Prostate gland (tissue), 2 donors: ENCODE results near the gene DDN. TPM values are rescaled to one million over a fixed set of nuclear protein-coding genes. Genes with fewer than 3 reads are reported as not detected.

Source experiments
- DNase-seq: peaks from one replicate; pipeline ENCODE4 v3.0.0-alpha.2; 2019; ENCODE audit warnings: low spot score
- H3K27ac ChIP-seq, 2 donors: fragments of 200-600 bp; sonication (generic); 2 replicates each; pipeline ENCODE4 v1.5.1; 2017 to 2019
- H3K27me3 ChIP-seq: fragments of 200-600 bp; sonication (generic); replicated peaks from 2 replicates; pipeline ENCODE4 v1.5.1; 2019; ENCODE audit not compliant: insufficient read depth
- H3K36me3 ChIP-seq, 2 donors: fragments of 200-600 bp; sonication (generic); 1 replicate in 1 of 2; 2 replicates in 1 of 2; pipeline versions ENCODE4 v1.5.1 to v1.8.1; 2017 to 2019
- H3K4me1 ChIP-seq: fragments of 200-600 bp; sonication (generic); replicated peaks from 2 replicates; pipeline ENCODE4 v1.5.1; 2019
- H3K4me3 ChIP-seq, 2 donors: fragments of 200-600 bp; sonication (generic); 2 replicates each; pipeline ENCODE4 v1.5.1; 2017 to 2019
- H3K9me3 ChIP-seq: fragments of 200-600 bp; sonication (generic); 2 replicates; pipeline ENCODE4 v1.5.1; 2017
- POLR2A ChIP-seq: fragments of 450-650 bp; IDR thresholded peaks from one replicate; pipeline ENCODE4 v1.6.1; 2016; ENCODE audit warnings: antibody characterized with exemption, mild to moderate bottlenecking
- POLR2AphosphoS5 ChIP-seq: sonication (generic); formaldehyde crosslinking; IDR thresholded peaks from one replicate; pipeline ENCODE4 v1.6.1; 2017; ENCODE audit warnings: antibody characterized with exemption
- WGBS: methylation state at CpG from one replicate; pipeline ENCODE4 v1.1.5; 2018; 5-methylcytosine and 5-hydroxymethylcytosine counted together
- intact Hi-C: fragments of 100-400 bp; cut with DNase I; formaldehyde crosslinking; loops from one replicate; pipeline ENCODE4 v1.14.2; 2022
- total RNA-seq, 2 donors: library from RNA; depleted of rRNA; stranded (reverse); fragments of >200 nt; gene quantifications; one replicate each; pipeline ENCODE4 v1.1.0, GENCODE V29; 2016
- TF ChIP-seq, protein P1 (sequence below), 4 experiments: fragments of 200-600 bp in 2 of 4; fragments of 450-650 bp in 2 of 4; sonication (generic) in 2 of 4; IDR thresholded peaks; 1 replicate in 3 of 4; 2 replicates in 1 of 4; pipeline ENCODE4 v1.5.1; 2016 to 2019; ENCODE audit warnings: antibody characterized with exemption in 4 of 4, mild to moderate bottlenecking in 2 of 4, moderate library complexity in 2 of 4

DDN gene
- total RNA-seq, 2 donors from 2014 or later = 1.0 TPM; not detected in 1

DNA sequence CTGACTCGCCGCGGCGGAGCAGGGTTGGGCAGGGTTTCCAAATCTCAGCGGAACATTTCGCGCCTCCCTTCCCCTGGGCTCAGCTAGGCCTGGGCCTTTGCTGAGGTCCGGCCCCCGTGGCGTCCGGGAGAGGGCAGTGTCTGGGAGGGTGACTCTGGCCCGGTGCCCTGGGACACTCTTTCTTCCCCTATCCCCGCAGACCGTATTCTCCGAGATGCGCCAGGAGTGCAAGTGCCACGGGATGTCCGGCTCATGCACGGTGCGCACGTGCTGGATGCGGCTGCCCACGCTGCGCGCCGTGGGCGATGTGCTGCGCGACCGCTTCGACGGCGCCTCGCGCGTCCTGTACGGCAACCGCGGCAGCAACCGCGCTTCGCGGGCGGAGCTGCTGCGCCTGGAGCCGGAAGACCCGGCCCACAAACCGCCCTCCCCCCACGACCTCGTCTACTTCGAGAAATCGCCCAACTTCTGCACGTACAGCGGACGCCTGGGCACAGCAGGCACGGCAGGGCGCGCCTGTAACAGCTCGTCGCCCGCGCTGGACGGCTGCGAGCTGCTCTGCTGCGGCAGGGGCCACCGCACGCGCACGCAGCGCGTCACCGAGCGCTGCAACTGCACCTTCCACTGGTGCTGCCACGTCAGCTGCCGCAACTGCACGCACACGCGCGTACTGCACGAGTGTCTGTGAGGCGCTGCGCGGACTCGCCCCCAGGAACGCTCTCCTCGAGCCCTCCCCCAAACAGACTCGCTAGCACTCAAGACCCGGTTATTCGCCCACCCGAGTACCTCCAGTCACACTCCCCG lies 18.0 kb downstream of the DDN start:
- Histone ChIP-seq H3K36me3 (no peaks in the 10 kb centered on the region), H3K9me3 (no peaks in the 10 kb centered on the region), H3K4me1 (peaks cover 12% of the 10 kb centered on the region), H3K27me3 (peaks cover 25% of the 10 kb centered on the region), H3K4me3 (peak overlapping the region; percentile 5 to 10), H3K27ac (no peak overlapping the region)
- intact Hi-C loops = no loop called here
- TF ChIP-seq, protein P1, sequence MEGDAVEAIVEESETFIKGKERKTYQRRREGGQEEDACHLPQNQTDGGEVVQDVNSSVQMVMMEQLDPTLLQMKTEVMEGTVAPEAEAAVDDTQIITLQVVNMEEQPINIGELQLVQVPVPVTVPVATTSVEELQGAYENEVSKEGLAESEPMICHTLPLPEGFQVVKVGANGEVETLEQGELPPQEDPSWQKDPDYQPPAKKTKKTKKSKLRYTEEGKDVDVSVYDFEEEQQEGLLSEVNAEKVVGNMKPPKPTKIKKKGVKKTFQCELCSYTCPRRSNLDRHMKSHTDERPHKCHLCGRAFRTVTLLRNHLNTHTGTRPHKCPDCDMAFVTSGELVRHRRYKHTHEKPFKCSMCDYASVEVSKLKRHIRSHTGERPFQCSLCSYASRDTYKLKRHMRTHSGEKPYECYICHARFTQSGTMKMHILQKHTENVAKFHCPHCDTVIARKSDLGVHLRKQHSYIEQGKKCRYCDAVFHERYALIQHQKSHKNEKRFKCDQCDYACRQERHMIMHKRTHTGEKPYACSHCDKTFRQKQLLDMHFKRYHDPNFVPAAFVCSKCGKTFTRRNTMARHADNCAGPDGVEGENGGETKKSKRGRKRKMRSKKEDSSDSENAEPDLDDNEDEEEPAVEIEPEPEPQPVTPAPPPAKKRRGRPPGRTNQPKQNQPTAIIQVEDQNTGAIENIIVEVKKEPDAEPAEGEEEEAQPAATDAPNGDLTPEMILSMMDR (IDR thresholded peaks at IDR 0.05) = no peak
- TF ChIP-seq POLR2A (no peak), POLR2AphosphoS5 (no peak)
- 5% methylated on average over 78 of the region's 91 CpGs for WGBS
- no peak for DNase-seq

DNA sequence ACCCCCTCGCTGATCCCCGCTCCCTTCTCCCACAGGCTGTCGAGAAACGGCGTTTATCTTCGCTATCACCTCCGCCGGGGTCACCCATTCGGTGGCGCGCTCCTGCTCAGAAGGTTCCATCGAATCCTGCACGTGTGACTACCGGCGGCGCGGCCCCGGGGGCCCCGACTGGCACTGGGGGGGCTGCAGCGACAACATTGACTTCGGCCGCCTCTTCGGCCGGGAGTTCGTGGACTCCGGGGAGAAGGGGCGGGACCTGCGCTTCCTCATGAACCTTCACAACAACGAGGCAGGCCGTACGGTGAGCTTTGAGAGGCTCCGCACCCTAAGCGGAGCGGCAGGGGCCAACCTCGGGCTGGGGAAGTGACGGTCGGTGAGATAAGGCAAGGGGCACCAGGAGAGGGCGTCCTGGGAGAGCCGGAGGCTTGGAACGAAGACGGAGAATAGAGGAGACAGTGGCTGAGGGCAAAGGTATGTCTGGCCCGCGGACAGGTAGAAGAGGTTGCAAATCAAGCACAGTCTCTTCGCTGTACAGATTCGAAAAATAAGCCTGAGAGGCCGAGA lies 18.7 kb downstream of the DDN start:
- H3K27ac ChIP-seq = no peak overlapping the region
- DNase-seq = no peak
- peaks cover 12% of the 10 kb centered on the region for H3K4me1 ChIP-seq
- TF ChIP-seq POLR2A (no peak), POLR2AphosphoS5 (no peak)
- TF ChIP-seq, protein P1 (IDR thresholded peaks at IDR 0.05) = no peak
- H3K27me3 ChIP-seq = peaks cover 25% of the 10 kb centered on the region
- peak overlapping the region; percentile 5 to 10 for H3K4me3 ChIP-seq
- no peaks in the 10 kb centered on the region for H3K9me3 ChIP-seq
- 3% methylated on average over 44 of the region's 46 CpGs for WGBS
- no peaks in the 10 kb centered on the region for H3K36me3 ChIP-seq
- intact Hi-C loops = no loop called here

DNA sequence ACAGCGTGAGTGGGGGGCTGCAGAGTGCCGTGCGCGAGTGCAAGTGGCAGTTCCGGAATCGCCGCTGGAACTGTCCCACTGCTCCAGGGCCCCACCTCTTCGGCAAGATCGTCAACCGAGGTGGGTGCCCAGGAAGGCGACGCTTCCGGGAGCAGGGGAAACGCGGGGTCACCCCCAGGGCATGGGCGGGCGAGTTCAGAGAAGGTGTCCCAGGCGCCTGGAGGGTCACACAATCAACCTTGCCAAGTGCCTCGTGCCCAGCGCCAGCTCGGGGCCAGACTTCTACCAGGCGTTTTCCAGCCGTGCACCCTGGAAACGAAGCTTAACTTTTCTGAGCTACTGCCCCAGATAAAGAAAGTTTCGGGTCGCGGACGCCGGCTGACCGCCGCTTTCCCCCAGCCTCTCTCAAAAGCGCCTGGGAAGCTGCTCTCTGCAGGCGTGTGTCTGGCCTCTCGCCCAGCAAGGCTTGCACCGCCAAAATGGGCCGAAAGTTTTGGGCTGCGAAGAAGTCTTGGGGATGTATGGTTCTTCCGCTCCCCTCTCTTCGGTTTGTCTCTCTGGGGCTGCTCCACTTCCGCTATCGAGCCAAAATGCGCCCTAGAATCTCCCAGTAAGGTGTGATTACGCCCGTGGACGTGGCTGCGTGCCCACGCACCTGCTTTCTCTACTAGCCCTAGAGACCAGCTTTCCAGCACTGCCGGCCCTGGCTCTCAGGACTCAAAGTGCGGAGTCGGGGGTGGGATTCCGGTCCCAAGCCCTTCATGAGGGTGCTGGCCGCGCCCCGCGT lies 19.4 kb downstream of the DDN start:
- no peaks in the 10 kb centered on the region for H3K36me3 ChIP-seq
- 1% methylated on average over 55 of the region's 55 CpGs for WGBS
- H3K4me1 ChIP-seq = peaks cover 12% of the 10 kb centered on the region
- H3K27ac ChIP-seq = no peak overlapping the region
- H3K27me3 ChIP-seq = peaks cover 25% of the 10 kb centered on the region
- intact Hi-C loops = no loop called here
- TF ChIP-seq, protein P1 (IDR thresholded peaks at IDR 0.05) = no peak
- TF ChIP-seq POLR2AphosphoS5 (no peak), POLR2A (no peak)
- peak overlapping the region; percentile 9 to 10 for H3K4me3 ChIP-seq
- no peaks in the 10 kb centered on the region for H3K9me3 ChIP-seq
- no peak for DNase-seq

DNA sequence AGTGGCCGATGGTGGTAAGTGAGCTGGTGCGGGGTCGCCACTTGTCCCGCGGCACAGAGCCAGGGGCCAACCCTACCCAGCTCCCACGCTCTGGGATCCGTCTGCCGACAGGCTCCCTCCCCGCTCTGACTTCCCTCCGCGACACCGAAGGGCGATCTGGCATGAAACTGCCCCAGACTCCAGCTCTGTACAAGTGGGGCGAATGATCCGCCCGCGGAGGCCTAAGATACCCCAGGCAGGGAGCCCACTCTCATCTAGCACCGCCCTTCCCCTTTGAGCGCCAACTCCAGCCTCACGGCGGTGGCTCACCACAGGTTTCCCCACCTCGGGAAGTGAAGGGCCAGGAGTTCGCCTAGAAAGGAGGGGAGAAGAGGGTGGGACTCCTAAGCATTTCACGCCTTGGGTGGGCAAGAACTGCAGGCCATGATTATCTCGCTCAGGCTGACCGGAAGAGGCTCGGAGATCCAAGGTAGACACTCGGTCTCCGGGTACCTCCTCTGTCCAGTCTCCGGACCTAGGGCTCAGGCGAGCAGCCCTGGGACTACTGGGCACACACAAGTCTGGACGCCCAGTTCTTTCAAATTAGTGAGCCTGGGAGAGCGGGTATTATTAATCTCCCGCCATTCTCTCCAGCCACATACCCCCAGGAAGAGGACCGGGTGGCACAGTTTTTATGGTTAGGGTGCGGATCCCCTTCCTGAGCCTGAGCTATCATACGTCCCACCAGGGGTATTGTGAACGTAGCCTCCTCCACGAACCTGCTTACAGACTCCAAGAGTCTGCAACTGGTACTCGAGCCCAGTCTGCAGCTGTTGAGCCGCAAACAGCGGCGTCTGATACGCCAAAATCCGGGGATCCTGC lies 20.2 kb downstream of the DDN start:
- intact Hi-C loops = no loop called here
- Histone ChIP-seq H3K36me3 (no peaks in the 10 kb centered on the region), H3K4me3 (peak overlapping the region; percentile 9 to 10), H3K27ac (no peak overlapping the region), H3K4me1 (peaks cover 12% of the 10 kb centered on the region), H3K9me3 (no peaks in the 10 kb centered on the region), H3K27me3 (peaks cover 29% of the 10 kb centered on the region)
- no peak for DNase-seq
- WGBS = 4% methylated on average over 41 of the region's 45 CpGs
- TF ChIP-seq POLR2A (no peak), POLR2AphosphoS5 (no peak)
- TF ChIP-seq, protein P1 (IDR thresholded peaks at IDR 0.05) = no peak
